Non-pigmented ciliary epithelial cell (primary cell): ENCODE data around the gene ZNF219.

Source experiments
- DNase-seq: peaks from one replicate; pipeline ENCODE4 v3.0.0-alpha.2; 2010; ENCODE audit warnings: low read depth

Gene ZNF219

GRCh38 chr14:21101802-21102413, 3.5 kb upstream of the ZNF219 start:
- DNase-seq, result no peak

GRCh38 chr14:21100931-21101330, 2.5 kb upstream of the ZNF219 start, which contains the start of gene TMEM253:
Gene TMEM253, plus strand, starts transcription at chr14:21101066. Its CDS starts 278 bp downstream, at chr14:21101344.
- no peak for DNase-seq

GRCh38 chr14:21099596-21099985, 1.1 kb upstream of the ZNF219 start:
- DNase-seq, result no peak

GRCh38 chr14:21098892-21099595, 589 bp upstream of the ZNF219 start:
- no peak for DNase-seq

- DNase-seq, result no peak
These were observed 799 bp downstream of the ZNF219 start for GRCh38 chr14:21097636-21098075.

GRCh38 chr14:21096978-21097635, 1.3 kb downstream of the ZNF219 start:
- no peak for DNase-seq

- no peak for DNase-seq
These were observed 2.0 kb downstream of the ZNF219 start for GRCh38 chr14:21096438-21096837.

GRCh38 chr14:21095430-21096205, 2.8 kb downstream of the ZNF219 start:
- no peak for DNase-seq

GRCh38 chr14:21093769-21094681, 4.4 kb downstream of the ZNF219 start:
- no peak for DNase-seq

- DNase-seq, result no peak
These were observed 5.4 kb downstream of the ZNF219 start for GRCh38 chr14:21093018-21093417.

- DNase-seq, result no peak
These were observed 6.0 kb downstream of the ZNF219 start for GRCh38 chr14:21092273-21093011.

GRCh38 chr14:21091821-21092272, 6.6 kb downstream of the ZNF219 start:
- DNase-seq, result no peak

GRCh38 chr14:21090940-21091663, 7.4 kb downstream of the ZNF219 start:
- no peak for DNase-seq

GRCh38 chr14:21090194-21090939, 8.1 kb downstream of the ZNF219 start:
- no peak for DNase-seq

- no peak for DNase-seq
These were observed 8.6 kb downstream of the ZNF219 start for GRCh38 chr14:21089877-21090193.

GRCh38 chr14:21089271-21089670, 9.2 kb downstream of the ZNF219 start:
- no peak for DNase-seq

GRCh38 chr14:21088687-21089086, 9.8 kb downstream of the ZNF219 start:
- DNase-seq, result no peak

- DNase-seq, result peak; percentile 88
These were observed 11.0 kb downstream of the ZNF219 start for GRCh38 chr14:21087294-21088091.
